Liver (tissue), 9 donors: ENCODE data around the gene SETD1A. TPM values are rescaled to one million over a fixed set of nuclear protein-coding genes. Genes with fewer than 3 reads are reported as not detected.

Experiments
- DNase-seq: peaks from one replicate; pipeline ENCODE4 v3.0.0-alpha.2; 2017; ENCODE audit warnings: low spot score
- H3K27ac ChIP-seq, 2 donors: one replicate each; pipeline ENCODE4 v1.7.0; 2013; ENCODE audit warnings: inconsistent platforms in 2 of 2, low read length in 2 of 2, control low read depth in 1 of 2, low read depth in 1 of 2, mild to moderate bottlenecking in 1 of 2
- H3K27me3 ChIP-seq, 4 donors: one replicate each; pipeline versions ENCODE4 v1.6.1 to v1.7.0; 2013; ENCODE audit warnings: low read length in 3 of 4, inconsistent platforms in 1 of 4, mild to moderate bottlenecking in 1 of 4, moderate library complexity in 1 of 4; ENCODE audit not compliant: control insufficient read depth in 4 of 4, insufficient read depth in 4 of 4
- H3K36me3 ChIP-seq, 4 donors: one replicate each; pipeline versions ENCODE4 v1.6.1 to v1.7.0; 2013; ENCODE audit warnings: low read length in 3 of 4, mild to moderate bottlenecking in 3 of 4, low read depth in 1 of 4, moderate library complexity in 1 of 4; ENCODE audit not compliant: control insufficient read depth in 4 of 4, insufficient read depth in 3 of 4
- H3K4me1 ChIP-seq, 4 donors: one replicate each; pipeline versions ENCODE4 v1.6.1 to v1.7.0; 2013; ENCODE audit warnings: low read length in 3 of 4, mild to moderate bottlenecking in 3 of 4, moderate library complexity in 1 of 4; ENCODE audit not compliant: control insufficient read depth in 4 of 4, insufficient read depth in 4 of 4
- H3K4me3 ChIP-seq, 3 donors: one replicate each; pipeline versions ENCODE4 v1.6.1 to v1.7.0; 2013; ENCODE audit warnings: low read length in 3 of 3, control low read depth in 1 of 3, low read depth in 1 of 3, mild to moderate bottlenecking in 1 of 3
- H3K9ac ChIP-seq, 2 donors: one replicate each; pipeline ENCODE4 v1.7.0; 2013; ENCODE audit warnings: low read length in 2 of 2, mild to moderate bottlenecking in 2 of 2, moderate library complexity in 2 of 2, control low read depth in 1 of 2, low read depth in 1 of 2
- H3K9me3 ChIP-seq, 4 donors: one replicate each; pipeline versions ENCODE4 v1.6.1 to v1.7.0; 2013; ENCODE audit warnings: low read length in 3 of 4; ENCODE audit not compliant: control insufficient read depth in 4 of 4
- EGR1 ChIP-seq, 2 donors: IDR thresholded peaks; 2 replicates each; pipeline ENCODE4 v1.6.1; 2016 to 2018; ENCODE audit warnings: antibody characterized with exemption in 2 of 2, low read depth in 2 of 2
- FOXA1 ChIP-seq: IDR thresholded peaks from 2 replicates; pipeline ENCODE4 v1.6.1; 2016; ENCODE audit warnings: antibody characterized with exemption
- GABPA ChIP-seq, 2 donors: IDR thresholded peaks in 1 of 2; conservative IDR thresholded peaks in 1 of 2; 2 replicates each; pipeline ENCODE4 v1.6.1; 2016; ENCODE audit warnings: antibody characterized with exemption in 2 of 2, mild to moderate bottlenecking in 1 of 2, moderate library complexity in 1 of 2
- HNF4A ChIP-seq, 2 donors: conservative IDR thresholded peaks; 2 replicates each; pipeline ENCODE4 v1.6.1; 2016; ENCODE audit warnings: antibody characterized with exemption in 2 of 2, mild to moderate bottlenecking in 2 of 2
- HNF4G ChIP-seq: IDR thresholded peaks from 2 replicates; pipeline ENCODE4 v1.6.1; 2016; ENCODE audit warnings: antibody characterized with exemption
- JUND ChIP-seq, 2 donors: IDR thresholded peaks; 2 replicates each; pipeline ENCODE4 v1.6.1; 2016; ENCODE audit warnings: antibody characterized with exemption in 2 of 2
- NR2F2 ChIP-seq: IDR thresholded peaks from 2 replicates; pipeline ENCODE4 v1.6.1; 2016; ENCODE audit warnings: antibody characterized with exemption
- RAD21 ChIP-seq, 2 donors: IDR thresholded peaks; 2 replicates each; pipeline ENCODE4 v1.6.1; 2016; ENCODE audit warnings: antibody characterized with exemption in 2 of 2, mild to moderate bottlenecking in 2 of 2
- RXRA ChIP-seq, 2 donors: IDR thresholded peaks; 2 replicates each; pipeline ENCODE4 v1.6.1; 2017 to 2018; ENCODE audit warnings: antibody characterized with exemption in 2 of 2, mild to moderate bottlenecking in 1 of 2
- SP1 ChIP-seq: IDR thresholded peaks from 2 replicates; pipeline ENCODE4 v1.6.1; 2018; ENCODE audit warnings: antibody characterized with exemption, mild to moderate bottlenecking
- TAF1 ChIP-seq: conservative IDR thresholded peaks from 2 replicates; pipeline ENCODE4 v1.6.1; 2016; ENCODE audit warnings: antibody characterized with exemption, mild to moderate bottlenecking
- YY1 ChIP-seq: IDR thresholded peaks from 2 replicates; pipeline ENCODE4 v1.6.1; 2016; ENCODE audit warnings: antibody characterized with exemption, mild to moderate bottlenecking
- WGBS: extraction: QIAGEN DNeasy Blood & Tissue Kit; methylation state at CpG from one replicate; pipeline ENCODE4 v1.1.7; 2013; 5-methylcytosine and 5-hydroxymethylcytosine counted together
- polyA plus RNA-seq, 2 donors: library from polyadenylated mRNA; stranded (reverse) in 1 of 2; unstranded in 1 of 2; fragments of 200-250 nt in 1 of 2; fragments of >200 nt in 1 of 2; fragmentation: Nextera tagmentation in 1 of 2; extraction: Ambion mirVana in 1 of 2; gene quantifications; one replicate each; pipeline versions ENCODE4 v1.2.1 to v1.2.3, GENCODE V29; 2013 to 2015
- total RNA-seq, 2 donors: library from RNA; depleted of rRNA; stranded (reverse); fragments of >200 nt; gene quantifications; one replicate each; pipeline ENCODE4 v1.2.3, GENCODE V29; 2014
- TF ChIP-seq, protein P1 (sequence below): IDR thresholded peaks from 2 replicates; pipeline ENCODE4 v1.6.1; 2016; ENCODE audit warnings: antibody characterized with exemption
- TF ChIP-seq, protein P2 (sequence below): IDR thresholded peaks from 2 replicates; pipeline ENCODE4 v1.6.1; 2016; ENCODE audit warnings: antibody characterized with exemption
- TF ChIP-seq, protein P3 (sequence below): IDR thresholded peaks from 2 replicates; pipeline ENCODE4 v1.6.1; 2016; ENCODE audit warnings: antibody characterized with exemption, mild to moderate bottlenecking
- TF ChIP-seq, protein P4 (sequence below): fragments of 150-350 bp; IDR thresholded peaks from 2 replicates; pipeline ENCODE4 v1.5.1; 2017; ENCODE audit warnings: improper control_type of control experiment, low read depth, low read length; ENCODE audit not compliant: missing input control
- TF ChIP-seq, protein P5 (sequence below): IDR thresholded peaks from 2 replicates; pipeline ENCODE4 v1.6.1; 2016; ENCODE audit warnings: antibody characterized with exemption
- donor health status: healthy.
- donor health status: healthy.
- donor health status: healthy.
- donor health status: healthy.
- donor health status: healthy.

The SETD1A gene
- total and polyA plus RNA-seq, 4 donors, result 2.7 to 4.9 (median 3.7) TPM

DNA sequence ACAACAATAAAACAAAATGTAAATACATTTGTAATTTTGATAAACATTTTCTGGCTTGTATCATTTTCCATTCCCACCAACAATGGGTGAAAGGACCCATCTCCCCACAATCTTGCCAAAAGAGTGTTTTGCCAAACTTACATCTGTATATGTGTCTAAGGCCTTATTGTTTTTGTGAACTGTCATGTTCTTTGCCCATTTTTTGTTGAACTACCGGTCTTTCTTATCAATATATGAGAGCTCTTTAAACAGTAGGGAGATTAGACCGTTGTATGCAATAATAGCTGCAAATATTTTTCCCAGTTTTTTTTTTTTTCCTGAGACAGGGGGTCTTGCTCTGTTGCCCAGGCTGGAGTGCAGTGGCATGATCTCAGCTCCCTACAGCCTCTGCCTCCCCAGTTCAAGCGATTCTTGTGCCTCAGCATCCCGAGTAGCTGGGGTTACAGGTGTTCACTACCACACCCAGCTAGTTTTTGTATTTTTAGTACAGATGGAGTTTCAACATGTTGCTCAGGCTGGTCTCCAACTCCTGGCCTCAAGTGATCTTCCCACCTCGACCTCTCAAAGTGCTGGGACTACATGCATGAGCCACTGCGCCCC lies 66.2 kb downstream of the SETD1A start:
- no peak for DNase-seq
- Histone ChIP-seq H3K36me3 (no peaks in the 10 kb centered on the region), H3K4me1 (no peaks in the 10 kb centered on the region), H3K9ac (no peak overlapping the region), H3K27ac (no peak overlapping the region), H3K9me3 (no peaks in the 10 kb centered on the region), H3K4me3 (no peak overlapping the region), H3K27me3 (no peaks in the 10 kb centered on the region)
- TF ChIP-seq, protein P1, sequence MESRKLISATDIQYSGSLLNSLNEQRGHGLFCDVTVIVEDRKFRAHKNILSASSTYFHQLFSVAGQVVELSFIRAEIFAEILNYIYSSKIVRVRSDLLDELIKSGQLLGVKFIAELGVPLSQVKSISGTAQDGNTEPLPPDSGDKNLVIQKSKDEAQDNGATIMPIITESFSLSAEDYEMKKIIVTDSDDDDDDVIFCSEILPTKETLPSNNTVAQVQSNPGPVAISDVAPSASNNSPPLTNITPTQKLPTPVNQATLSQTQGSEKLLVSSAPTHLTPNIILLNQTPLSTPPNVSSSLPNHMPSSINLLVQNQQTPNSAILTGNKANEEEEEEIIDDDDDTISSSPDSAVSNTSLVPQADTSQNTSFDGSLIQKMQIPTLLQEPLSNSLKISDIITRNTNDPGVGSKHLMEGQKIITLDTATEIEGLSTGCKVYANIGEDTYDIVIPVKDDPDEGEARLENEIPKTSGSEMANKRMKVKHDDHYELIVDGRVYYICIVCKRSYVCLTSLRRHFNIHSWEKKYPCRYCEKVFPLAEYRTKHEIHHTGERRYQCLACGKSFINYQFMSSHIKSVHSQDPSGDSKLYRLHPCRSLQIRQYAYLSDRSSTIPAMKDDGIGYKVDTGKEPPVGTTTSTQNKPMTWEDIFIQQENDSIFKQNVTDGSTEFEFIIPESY, result no peak
- TF ChIP-seq YY1, result no peak
- TF ChIP-seq JUND (IDR thresholded peaks at IDR 0.05), result no peak
- TF ChIP-seq FOXA1, result no peak
- no peak for TF ChIP-seq RAD21 (IDR thresholded peaks at IDR 0.05)
- WGBS, result 59% methylated on average over 6 of the region's 6 CpGs

DNA sequence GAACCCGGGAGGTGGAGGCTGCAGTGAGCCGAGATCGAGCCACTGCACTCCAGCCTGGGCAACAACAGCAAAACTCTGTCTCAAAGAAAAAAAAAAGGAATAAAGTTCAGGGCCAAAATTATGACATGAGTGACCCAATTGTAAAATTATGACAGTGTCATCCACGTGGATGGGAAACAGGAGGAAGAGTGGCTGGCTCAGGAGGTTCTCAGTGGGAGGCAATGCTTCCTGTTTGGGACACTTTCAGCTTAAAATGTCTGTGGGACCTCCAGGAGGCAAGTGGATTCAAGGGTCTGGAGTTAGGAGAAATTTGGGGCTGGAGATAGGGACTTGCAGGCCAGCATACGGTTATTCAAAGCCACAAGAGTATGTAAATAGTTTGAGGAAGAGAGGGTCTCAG lies 67.8 kb downstream of the SETD1A start:
- H3K4me1 ChIP-seq, result no peaks in the 10 kb centered on the region
- H3K27ac ChIP-seq, result no peak overlapping the region
- no peak overlapping the region for H3K4me3 ChIP-seq
- TF ChIP-seq, protein P2, sequence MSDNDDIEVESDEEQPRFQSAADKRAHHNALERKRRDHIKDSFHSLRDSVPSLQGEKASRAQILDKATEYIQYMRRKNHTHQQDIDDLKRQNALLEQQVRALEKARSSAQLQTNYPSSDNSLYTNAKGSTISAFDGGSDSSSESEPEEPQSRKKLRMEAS, result no peak
- TF ChIP-seq EGR1 (IDR thresholded peaks at IDR 0.05; ENCODE audit: low read depth in 2 of 2) (no peak), TAF1 (no peak), YY1 (no peak), NR2F2 (no peak), SP1 (no peak), RXRA (IDR thresholded peaks at IDR 0.05) (no peak), FOXA1 (no peak), GABPA (IDR thresholded peaks at IDR 0.05 in 1 of 2, conservative IDR thresholded peaks at IDR 0.05 in 1 of 2) (no peak), JUND (IDR thresholded peaks at IDR 0.05) (no peak), HNF4G (no peak), HNF4A (conservative IDR thresholded peaks at IDR 0.05) (no peak)
- TF ChIP-seq, protein P1, result no peak
- TF ChIP-seq, protein P3, sequence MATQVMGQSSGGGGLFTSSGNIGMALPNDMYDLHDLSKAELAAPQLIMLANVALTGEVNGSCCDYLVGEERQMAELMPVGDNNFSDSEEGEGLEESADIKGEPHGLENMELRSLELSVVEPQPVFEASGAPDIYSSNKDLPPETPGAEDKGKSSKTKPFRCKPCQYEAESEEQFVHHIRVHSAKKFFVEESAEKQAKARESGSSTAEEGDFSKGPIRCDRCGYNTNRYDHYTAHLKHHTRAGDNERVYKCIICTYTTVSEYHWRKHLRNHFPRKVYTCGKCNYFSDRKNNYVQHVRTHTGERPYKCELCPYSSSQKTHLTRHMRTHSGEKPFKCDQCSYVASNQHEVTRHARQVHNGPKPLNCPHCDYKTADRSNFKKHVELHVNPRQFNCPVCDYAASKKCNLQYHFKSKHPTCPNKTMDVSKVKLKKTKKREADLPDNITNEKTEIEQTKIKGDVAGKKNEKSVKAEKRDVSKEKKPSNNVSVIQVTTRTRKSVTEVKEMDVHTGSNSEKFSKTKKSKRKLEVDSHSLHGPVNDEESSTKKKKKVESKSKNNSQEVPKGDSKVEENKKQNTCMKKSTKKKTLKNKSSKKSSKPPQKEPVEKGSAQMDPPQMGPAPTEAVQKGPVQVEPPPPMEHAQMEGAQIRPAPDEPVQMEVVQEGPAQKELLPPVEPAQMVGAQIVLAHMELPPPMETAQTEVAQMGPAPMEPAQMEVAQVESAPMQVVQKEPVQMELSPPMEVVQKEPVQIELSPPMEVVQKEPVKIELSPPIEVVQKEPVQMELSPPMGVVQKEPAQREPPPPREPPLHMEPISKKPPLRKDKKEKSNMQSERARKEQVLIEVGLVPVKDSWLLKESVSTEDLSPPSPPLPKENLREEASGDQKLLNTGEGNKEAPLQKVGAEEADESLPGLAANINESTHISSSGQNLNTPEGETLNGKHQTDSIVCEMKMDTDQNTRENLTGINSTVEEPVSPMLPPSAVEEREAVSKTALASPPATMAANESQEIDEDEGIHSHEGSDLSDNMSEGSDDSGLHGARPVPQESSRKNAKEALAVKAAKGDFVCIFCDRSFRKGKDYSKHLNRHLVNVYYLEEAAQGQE, result no peak
- TF ChIP-seq, protein P4, sequence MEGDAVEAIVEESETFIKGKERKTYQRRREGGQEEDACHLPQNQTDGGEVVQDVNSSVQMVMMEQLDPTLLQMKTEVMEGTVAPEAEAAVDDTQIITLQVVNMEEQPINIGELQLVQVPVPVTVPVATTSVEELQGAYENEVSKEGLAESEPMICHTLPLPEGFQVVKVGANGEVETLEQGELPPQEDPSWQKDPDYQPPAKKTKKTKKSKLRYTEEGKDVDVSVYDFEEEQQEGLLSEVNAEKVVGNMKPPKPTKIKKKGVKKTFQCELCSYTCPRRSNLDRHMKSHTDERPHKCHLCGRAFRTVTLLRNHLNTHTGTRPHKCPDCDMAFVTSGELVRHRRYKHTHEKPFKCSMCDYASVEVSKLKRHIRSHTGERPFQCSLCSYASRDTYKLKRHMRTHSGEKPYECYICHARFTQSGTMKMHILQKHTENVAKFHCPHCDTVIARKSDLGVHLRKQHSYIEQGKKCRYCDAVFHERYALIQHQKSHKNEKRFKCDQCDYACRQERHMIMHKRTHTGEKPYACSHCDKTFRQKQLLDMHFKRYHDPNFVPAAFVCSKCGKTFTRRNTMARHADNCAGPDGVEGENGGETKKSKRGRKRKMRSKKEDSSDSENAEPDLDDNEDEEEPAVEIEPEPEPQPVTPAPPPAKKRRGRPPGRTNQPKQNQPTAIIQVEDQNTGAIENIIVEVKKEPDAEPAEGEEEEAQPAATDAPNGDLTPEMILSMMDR, result no peak
- TF ChIP-seq, protein P5, sequence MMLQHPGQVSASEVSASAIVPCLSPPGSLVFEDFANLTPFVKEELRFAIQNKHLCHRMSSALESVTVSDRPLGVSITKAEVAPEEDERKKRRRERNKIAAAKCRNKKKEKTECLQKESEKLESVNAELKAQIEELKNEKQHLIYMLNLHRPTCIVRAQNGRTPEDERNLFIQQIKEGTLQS, result no peak
- no peaks in the 10 kb centered on the region for H3K36me3 ChIP-seq
- H3K9me3 ChIP-seq, result no peaks in the 10 kb centered on the region
- DNase-seq, result no peak
- 82% methylated on average over 5 of the region's 5 CpGs for WGBS
- H3K27me3 ChIP-seq, result no peaks in the 10 kb centered on the region
- H3K9ac ChIP-seq, result no peak overlapping the region
